ENCODE results near the gene MESP1.
A peak's percentile ranks its signal among the peaks of the same experiment; 100 is the strongest.

MESP1 gene

DNA sequence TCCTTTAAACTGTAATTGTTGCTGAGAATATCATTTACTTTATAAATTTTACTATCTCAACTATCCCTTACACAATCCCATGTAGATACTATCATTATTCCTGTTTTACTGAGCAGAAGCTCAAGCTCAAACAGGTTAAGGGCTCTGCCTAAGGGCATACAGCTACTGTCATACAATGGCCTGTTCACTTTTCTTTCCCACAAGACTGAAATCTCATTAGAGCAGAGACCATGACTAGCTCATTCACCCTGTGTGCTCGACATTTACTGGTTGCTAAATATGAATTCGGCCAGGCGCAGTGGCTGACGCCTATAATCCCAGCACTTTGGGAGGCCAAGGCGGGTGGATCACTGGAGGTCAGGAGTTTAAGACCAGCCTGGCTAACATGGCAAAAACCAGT is 23.4 kb upstream of the MESP1 start:
- no peak overlapping the region for H3K9ac ChIP-seq (ENCODE audit: low read depth, low read length)
- H3K4me1 ChIP-seq (ENCODE audit: insufficient read depth, low read length): no peaks in the 10 kb centered on the region
- no peaks in the 10 kb centered on the region for H3K9me3 ChIP-seq (ENCODE audit: control insufficient read depth, insufficient read depth, low read length)
- H3K36me3 ChIP-seq (ENCODE audit: insufficient read depth, low read length): no peaks in the 10 kb centered on the region

DNA sequence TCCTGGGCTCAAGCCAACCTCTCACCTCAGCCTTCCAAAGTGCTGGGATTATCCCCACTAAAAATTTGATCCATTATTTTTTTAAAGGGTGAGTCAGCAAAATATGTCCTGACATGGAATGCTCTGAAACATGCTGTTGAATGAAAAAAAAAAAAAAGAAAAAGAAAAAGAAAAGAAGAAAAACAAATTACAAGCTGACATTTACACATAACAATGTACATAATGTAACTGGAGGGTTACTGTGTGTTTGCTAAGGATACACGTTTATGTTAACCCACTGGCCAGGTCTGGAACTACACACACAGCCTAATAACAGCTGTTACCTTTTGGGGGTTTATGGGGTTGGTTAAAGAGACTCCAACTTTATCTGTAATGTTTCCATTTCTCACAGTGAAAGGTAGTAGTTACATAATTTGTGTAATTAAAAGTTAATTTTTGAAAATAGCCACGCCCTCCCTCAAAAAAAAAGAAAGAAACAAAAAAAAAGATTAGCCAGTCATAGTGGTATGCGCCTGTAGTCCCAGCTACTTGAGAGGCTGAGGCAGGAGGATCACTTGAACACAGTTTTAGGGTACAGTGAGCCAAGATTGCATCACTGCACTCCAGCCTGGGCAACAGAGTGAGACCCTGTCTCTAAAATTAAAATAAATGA is 22.0 kb upstream of the MESP1 start:
- H3K36me3 ChIP-seq (ENCODE audit: insufficient read depth, low read length): no peaks in the 10 kb centered on the region
- H3K4me1 ChIP-seq (ENCODE audit: insufficient read depth, low read length): no peaks in the 10 kb centered on the region
- H3K9me3 ChIP-seq (ENCODE audit: control insufficient read depth, insufficient read depth, low read length): no peaks in the 10 kb centered on the region
- H3K9ac ChIP-seq (ENCODE audit: low read depth, low read length): no peak overlapping the region

DNA sequence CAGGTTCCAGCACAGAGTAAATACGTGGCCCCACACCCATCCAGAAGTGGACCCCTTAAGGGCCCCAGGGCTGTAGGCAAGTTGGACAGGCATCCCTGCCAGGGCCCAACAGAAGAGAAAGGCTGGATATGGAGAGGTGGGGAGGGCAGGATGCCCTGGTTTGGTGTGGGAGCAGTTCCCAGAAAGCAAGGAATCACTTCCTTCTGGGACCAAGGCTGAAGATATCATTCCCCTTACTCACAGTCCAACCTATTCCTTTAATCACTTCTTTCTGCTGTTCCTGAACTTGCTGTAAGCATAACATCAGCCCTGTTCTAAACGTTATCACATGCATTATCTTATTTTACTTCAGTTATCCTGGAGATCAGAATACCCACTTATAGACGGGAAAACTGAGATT is 19.0 kb upstream of the MESP1 start:
- no peaks in the 10 kb centered on the region for H3K4me1 ChIP-seq (ENCODE audit: insufficient read depth, low read length)
- H3K9me3 ChIP-seq (ENCODE audit: control insufficient read depth, insufficient read depth, low read length): no peaks in the 10 kb centered on the region
- H3K9ac ChIP-seq (ENCODE audit: low read depth, low read length): no peak overlapping the region
- no peaks in the 10 kb centered on the region for H3K36me3 ChIP-seq (ENCODE audit: insufficient read depth, low read length)

DNA sequence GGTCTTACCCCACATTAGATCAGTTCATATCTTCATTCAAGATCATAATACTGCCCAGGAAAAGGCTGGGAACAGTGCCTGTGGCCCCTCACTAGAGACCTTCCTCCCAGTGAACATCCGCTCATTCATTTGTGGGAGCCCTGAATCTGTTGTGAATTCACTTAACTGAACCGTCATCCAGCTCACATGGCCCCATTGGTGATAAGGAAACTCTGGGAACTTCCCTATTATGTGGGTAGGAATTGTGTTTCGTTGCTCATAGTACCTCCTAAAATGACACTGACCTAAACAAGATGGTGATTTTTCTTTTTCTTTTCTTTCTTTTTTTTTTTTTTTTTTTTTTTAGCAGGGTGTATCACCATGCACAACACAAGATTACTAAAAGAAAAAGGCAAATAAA is 18.3 kb upstream of the MESP1 start:
- Histone ChIP-seq H3K36me3 (ENCODE audit: insufficient read depth, low read length) (no peaks in the 10 kb centered on the region), H3K9ac (ENCODE audit: low read depth, low read length) (no peak overlapping the region), H3K4me1 (ENCODE audit: insufficient read depth, low read length) (no peaks in the 10 kb centered on the region), H3K9me3 (ENCODE audit: control insufficient read depth, insufficient read depth, low read length) (no peaks in the 10 kb centered on the region)

DNA sequence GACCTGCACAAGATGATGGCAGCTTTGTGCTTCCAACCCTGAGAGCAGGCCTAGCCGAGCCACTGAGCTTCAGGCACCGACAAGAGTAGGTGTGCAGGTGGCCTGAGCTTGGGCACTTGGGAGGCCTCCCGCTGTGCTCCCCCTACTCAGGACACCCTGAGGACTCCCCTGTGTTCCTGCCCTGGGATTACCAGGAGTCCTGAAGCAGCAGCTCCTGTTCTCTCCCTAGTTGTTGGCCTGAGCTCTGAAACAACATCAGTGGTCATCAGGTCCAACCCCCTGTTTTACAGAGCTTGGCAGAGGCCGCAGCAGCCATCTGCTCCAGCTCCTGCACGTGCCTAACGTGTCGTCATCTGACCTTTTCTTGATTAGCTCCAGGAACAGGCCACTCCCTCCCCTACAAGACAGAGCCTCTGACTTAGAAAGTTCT is 17.0 kb upstream of the MESP1 start:
- Histone ChIP-seq H3K36me3 (ENCODE audit: insufficient read depth, low read length) (no peaks in the 10 kb centered on the region), H3K9ac (ENCODE audit: low read depth, low read length) (no peak overlapping the region), H3K9me3 (ENCODE audit: control insufficient read depth, insufficient read depth, low read length) (no peaks in the 10 kb centered on the region), H3K4me1 (ENCODE audit: insufficient read depth, low read length) (no peaks in the 10 kb centered on the region)

DNA sequence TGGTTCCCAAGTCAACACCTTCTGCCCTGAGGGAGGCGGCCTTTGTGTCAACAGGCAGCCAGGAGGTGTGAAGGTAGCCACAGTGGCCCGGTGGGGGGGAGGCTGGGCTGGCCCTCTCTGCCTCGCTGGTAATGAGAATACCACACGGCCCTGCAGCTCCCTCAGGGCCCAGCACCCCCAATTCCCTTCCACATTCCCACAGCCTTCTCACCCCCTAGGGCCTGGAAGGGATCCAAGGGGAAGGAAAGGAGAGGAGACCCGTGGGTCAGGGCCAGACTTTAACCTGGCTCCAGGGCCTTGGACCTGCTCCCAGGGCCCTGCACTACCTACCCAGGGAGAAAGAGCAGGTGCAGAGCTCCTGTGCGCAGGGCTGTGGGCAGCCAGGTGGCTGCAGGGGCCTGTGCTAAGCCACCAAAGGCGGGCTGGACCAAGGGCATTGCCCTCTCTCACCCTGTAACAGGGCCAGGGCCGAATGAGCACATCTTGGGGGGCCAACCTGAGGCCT is 16.4 kb upstream of the MESP1 start:
- no peaks in the 10 kb centered on the region for H3K4me1 ChIP-seq (ENCODE audit: insufficient read depth, low read length)
- H3K9ac ChIP-seq (ENCODE audit: low read depth, low read length): no peak overlapping the region
- no peaks in the 10 kb centered on the region for H3K36me3 ChIP-seq (ENCODE audit: insufficient read depth, low read length)
- H3K9me3 ChIP-seq (ENCODE audit: control insufficient read depth, insufficient read depth, low read length): no peaks in the 10 kb centered on the region

DNA sequence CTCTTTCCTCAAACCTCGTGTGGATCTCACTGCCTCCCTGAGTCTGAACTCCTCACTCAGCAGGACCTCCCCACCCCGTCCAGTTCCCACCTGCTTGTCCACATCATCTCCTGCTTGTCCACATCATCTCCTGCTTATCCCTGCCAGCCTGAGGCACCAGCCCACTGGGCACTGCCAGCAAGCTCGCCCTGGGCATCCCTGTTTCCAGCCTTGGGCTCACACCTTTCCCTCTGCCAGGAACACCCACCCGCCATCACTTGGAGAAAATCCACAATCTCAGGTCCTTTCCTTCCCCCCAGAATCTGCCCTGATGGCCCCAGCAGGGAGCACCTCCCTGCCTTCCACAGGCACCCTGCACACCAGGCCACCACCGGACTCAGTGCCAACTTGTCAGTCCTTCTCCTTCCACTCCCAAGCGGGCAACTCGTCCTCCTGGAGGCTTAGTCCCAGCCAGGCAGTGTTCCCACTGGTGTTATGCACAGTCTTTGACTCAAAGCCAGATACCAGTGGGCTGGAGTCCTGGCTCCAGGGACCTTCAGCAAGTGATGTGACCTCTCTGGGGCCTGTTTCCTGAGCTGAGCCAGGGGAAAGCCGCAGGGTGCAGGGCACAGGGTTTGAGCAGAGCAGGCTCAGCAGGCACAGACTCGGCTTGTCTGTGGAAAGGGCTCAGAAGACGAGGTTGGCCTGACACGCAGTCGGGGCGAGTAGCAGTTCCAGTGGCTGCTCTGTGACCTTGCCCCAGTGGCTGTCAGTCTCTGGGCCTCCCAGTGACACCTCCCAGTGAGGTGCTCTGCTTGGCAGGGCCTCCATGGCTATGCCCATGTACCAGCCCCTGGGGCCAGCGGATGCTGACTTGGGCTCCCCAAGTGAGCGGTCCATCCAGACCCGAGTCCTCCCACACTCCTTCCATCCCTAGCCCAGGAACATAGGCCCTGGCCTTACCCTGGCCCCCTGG is 15.6 kb upstream of the MESP1 start:
- Histone ChIP-seq H3K9me3 (ENCODE audit: control insufficient read depth, insufficient read depth, low read length) (no peaks in the 10 kb centered on the region), H3K36me3 (ENCODE audit: insufficient read depth, low read length) (no peaks in the 10 kb centered on the region), H3K4me1 (ENCODE audit: insufficient read depth, low read length) (no peaks in the 10 kb centered on the region), H3K9ac (ENCODE audit: low read depth, low read length) (no peak overlapping the region)

DNA sequence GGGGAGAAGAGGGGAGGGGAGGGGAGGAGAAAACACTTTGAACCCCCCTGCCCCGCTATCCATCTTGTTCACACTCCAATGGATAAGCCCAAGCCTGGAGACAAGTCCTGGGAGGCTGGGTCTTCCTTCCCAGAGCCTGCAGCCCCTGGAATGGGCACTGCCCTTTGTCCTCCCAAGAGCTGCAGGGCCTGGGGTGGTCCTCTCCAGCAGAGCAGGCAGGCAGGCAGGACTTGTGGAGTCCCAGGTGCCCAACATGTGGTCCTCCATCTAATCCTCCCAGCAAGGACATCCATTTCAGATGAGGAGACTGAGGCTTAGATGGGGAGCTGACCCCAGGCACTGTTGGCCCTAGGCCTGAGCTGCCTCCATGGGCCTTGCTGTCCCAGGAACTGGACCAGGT is 14.6 kb upstream of the MESP1 start:
- Histone ChIP-seq H3K9ac (ENCODE audit: low read depth, low read length) (no peak overlapping the region), H3K4me1 (ENCODE audit: insufficient read depth, low read length) (no peaks in the 10 kb centered on the region), H3K9me3 (ENCODE audit: control insufficient read depth, insufficient read depth, low read length) (no peaks in the 10 kb centered on the region), H3K36me3 (ENCODE audit: insufficient read depth, low read length) (no peaks in the 10 kb centered on the region)

DNA sequence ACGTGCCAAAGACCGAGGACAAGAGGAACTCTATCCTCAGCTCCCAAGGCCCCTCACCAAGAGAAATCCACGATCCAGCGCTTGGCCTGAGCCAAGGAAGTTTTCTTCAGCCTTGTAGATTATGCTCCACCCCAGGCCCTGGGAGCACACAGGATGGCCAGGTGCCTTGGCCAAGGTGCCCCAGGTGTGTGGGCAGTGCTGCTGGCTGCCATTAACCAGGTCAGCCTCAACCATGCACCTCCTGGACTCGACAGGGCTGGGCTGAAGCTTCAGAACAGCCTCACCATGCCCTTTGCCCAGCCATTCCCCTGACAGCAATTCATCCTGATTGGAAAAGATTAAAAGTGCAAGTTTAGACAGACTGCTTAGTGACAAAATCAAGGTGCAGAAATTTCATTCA is 10.9 kb upstream of the MESP1 start:
- Histone ChIP-seq H3K9me3 (ENCODE audit: control insufficient read depth, insufficient read depth, low read length) (no peaks in the 10 kb centered on the region), H3K36me3 (ENCODE audit: insufficient read depth, low read length) (no peaks in the 10 kb centered on the region), H3K4me1 (ENCODE audit: insufficient read depth, low read length) (no peaks in the 10 kb centered on the region), H3K9ac (ENCODE audit: low read depth, low read length) (no peak overlapping the region)

DNA sequence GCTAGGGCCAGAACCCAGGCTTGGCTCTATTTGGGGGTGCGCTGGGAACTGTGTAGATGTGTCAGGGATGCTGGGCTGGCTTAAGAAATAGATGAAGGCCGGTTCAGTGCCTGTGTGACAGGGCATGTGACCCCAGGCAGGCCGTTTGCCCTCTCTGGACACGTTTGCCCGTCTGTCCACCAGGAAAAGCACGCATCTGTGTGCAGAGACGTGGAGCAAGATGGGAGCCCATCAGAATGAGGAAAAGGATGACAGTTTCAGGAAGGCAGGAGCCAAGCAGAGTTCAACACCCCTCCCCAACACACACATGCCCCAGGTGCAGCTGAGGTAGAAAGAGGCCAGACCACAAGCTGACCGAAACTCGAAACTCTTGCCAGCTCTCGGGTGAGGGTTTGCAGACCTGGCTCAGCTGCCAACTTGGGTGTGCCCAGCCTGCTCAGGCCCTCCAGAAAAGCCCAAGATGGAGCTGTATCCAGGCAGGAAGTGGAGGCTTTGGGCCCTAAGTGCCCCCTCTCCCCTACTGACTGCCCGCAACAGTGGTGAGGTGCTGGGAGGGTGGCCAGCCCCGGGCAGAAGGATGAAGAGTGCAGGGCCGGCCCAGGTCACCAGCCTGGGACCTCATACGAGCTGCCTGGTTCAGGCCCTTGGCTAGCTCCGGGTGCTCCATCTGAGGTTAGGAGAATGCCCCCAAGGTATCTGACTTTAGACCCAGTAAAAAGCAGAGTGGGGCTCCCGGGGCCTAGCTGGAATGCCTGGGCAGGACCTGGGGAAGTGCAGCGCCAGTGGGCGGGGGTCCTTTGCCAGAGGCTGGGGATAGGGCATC is 10.2 kb upstream of the MESP1 start:
- H3K9ac ChIP-seq (ENCODE audit: low read depth, low read length): no peak overlapping the region
- no peaks in the 10 kb centered on the region for H3K4me1 ChIP-seq (ENCODE audit: insufficient read depth, low read length)
- H3K9me3 ChIP-seq (ENCODE audit: control insufficient read depth, insufficient read depth, low read length): no peaks in the 10 kb centered on the region

DNA sequence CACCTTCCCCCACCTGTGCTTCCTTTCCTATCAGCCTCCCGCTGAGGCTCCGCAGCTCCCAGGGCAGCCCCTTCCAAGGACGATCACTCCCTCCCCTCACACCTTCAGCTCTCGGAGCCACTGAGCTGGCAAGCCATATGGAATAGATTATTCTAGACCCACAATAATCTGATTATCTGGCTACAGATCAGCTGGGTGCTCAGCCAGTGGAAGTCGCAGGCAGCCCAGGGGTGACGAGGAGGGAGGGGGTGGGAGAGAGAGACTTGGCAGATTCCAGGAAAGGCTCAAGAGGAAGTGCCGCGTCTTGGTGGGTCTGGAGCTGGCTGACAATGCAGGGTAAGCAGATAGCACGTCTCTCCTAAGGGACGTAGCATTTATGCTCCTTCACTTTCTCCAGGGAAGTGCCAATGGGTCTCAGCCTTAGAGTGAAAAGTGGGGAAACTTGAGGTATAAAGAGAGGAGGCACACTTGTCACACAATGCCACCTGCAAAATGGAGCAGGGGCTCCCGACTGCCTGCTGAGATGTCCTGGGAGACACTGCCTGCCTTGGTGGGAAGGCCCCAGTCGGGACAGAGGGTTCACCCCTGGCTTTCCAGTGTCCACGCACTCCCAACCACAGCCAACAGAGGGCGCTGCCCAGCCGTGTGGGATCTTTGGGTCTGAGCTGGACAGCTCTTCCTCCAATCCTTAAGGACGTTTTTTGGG is 9.4 kb upstream of the MESP1 start:
- Histone ChIP-seq H3K9me3 (ENCODE audit: control insufficient read depth, insufficient read depth, low read length) (no peaks in the 10 kb centered on the region), H3K9ac (ENCODE audit: low read depth, low read length) (peak overlapping the region; percentile 17; the same call in 1 of the 2 replicates), H3K36me3 (ENCODE audit: insufficient read depth, low read length) (no peaks in the 10 kb centered on the region), H3K4me1 (ENCODE audit: insufficient read depth, low read length) (no peaks in the 10 kb centered on the region)

More for the DNA sequence above, 10.2 kb upstream of the MESP1 start:
- no peaks in the 10 kb centered on the region for H3K36me3 ChIP-seq (ENCODE audit: insufficient read depth, low read length)

DNA sequence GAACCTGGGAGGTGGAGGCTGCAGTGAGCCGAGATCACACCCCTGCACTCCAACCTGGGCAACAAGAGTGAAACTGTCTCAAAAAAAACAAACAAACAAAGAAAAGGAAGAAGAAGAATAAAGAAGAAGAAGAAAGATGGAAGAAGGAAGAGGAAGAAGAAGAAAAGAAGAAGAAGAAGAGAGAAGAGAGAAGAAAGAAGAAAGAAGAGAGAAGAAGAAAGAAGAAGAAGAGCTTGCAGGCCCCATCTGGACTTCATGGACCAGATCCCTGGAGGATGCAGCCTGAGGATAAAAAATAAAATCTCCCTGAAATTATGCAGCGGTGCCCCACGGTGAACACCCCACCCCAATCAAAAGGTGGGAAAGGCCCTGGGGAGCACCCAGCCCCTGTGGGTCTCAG is 8.8 kb upstream of the MESP1 start:
- H3K9me3 ChIP-seq (ENCODE audit: control insufficient read depth, insufficient read depth, low read length): no peaks in the 10 kb centered on the region
- no peaks in the 10 kb centered on the region for H3K4me1 ChIP-seq (ENCODE audit: insufficient read depth, low read length)
- no peak overlapping the region for H3K9ac ChIP-seq (ENCODE audit: low read depth, low read length)
- H3K36me3 ChIP-seq (ENCODE audit: insufficient read depth, low read length): no peaks in the 10 kb centered on the region

DNA sequence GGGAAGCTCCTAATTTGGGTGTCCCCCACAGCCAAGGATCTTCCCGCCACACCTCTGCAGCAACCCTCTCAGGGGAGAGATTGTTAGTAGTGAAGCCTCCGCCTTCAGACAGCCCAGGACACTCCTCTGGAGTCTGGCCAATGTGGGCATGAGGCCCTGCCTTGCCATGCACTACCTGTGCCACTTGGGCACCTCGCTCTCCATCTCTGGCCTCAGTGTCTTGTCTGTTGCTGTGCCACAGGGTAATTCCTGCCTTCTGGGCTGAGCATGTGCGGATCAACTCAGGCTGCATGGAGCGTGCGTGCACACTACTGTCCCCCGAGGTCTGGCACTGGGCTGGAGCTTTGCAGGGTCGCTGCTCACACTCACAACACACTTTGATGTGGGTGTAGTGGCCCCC is 7.9 kb upstream of the MESP1 start:
- 0 out of 2 replicates have a peak, but pooled peaks cover 4% of the 10 kb centered on the region for H3K4me1 ChIP-seq (ENCODE audit: insufficient read depth, low read length)
- H3K36me3 ChIP-seq (ENCODE audit: insufficient read depth, low read length): no peaks in the 10 kb centered on the region
- no peak overlapping the region for H3K9ac ChIP-seq (ENCODE audit: low read depth, low read length)
- H3K9me3 ChIP-seq (ENCODE audit: control insufficient read depth, insufficient read depth, low read length): no peaks in the 10 kb centered on the region

DNA sequence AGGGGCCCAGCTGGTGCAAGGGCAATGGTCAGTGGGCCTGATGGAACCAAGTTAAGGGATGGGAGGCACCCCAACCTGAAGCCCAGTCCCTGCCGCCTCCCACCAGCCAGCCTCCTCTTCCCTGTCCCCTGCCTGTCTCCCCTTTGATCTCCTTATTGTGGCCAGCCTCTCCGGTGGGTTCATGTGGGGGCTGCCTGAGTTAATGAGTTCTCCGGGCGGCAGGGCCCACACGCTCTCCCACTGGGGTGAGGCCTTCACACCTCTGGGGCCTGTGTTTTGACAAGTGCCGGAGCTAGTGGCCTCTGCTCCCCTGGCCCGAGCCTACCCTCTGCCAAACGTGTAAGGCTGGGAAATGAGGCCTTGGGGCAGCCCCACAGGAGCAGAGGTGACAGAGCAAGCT is 7.2 kb upstream of the MESP1 start:
- H3K4me1 ChIP-seq (ENCODE audit: insufficient read depth, low read length): 0 out of 2 replicates have a peak, but pooled peaks cover 4% of the 10 kb centered on the region
- H3K9me3 ChIP-seq (ENCODE audit: control insufficient read depth, insufficient read depth, low read length): no peaks in the 10 kb centered on the region
- no peak overlapping the region for H3K9ac ChIP-seq (ENCODE audit: low read depth, low read length)
- H3K36me3 ChIP-seq (ENCODE audit: insufficient read depth, low read length): no peaks in the 10 kb centered on the region
